Adipose tissue (tissue), 3 donors: ENCODE results near the gene KIRREL3. TPM values are rescaled to one million over a fixed set of nuclear protein-coding genes. Genes with fewer than 3 reads are reported as not detected.

Experiments used
- H3K27ac ChIP-seq: one replicate; pipeline ENCODE4 v1.5.1; 2013; ENCODE audit warnings: low read depth, low read length
- WGBS, 3 donors: extraction: QIAGEN DNeasy Blood & Tissue Kit; methylation state at CpG; one replicate each; pipeline ENCODE4 v1.1.7; 2013; 5-methylcytosine and 5-hydroxymethylcytosine counted together
- polyA plus RNA-seq, 3 donors: library from polyadenylated mRNA; stranded (reverse); fragments of 200-250 nt; gene quantifications; one replicate each; pipeline ENCODE4 v1.2.3, GENCODE V29; 2013
- donor health status: healthy with polysubstance abuse.
- donor health status: Bipolar disorder and iron deficiency.
- donor health status: healthy.

The KIRREL3 gene
- polyA plus RNA-seq, 3 donors = 0.04 to 0.34 (median 0.13) TPM

GRCh38 chr11:126896025-126896424 lies 104.5 kb downstream of the KIRREL3 start:
- no peak overlapping the region for H3K27ac ChIP-seq

GRCh38 chr11:126893796-126894195 lies 106.8 kb downstream of the KIRREL3 start:
- no peak overlapping the region for H3K27ac ChIP-seq
- 34 to 40% (median 40%) methylated on average over 5 of the region's 5 CpGs for WGBS, 3 donors

GRCh38 chr11:126892756-126893155 lies 107.8 kb downstream of the KIRREL3 start:
- 66 to 84% (median 82%) methylated on average over 9 of the region's 9 CpGs for WGBS, 3 donors
- H3K27ac ChIP-seq = no peak overlapping the region

DNA sequence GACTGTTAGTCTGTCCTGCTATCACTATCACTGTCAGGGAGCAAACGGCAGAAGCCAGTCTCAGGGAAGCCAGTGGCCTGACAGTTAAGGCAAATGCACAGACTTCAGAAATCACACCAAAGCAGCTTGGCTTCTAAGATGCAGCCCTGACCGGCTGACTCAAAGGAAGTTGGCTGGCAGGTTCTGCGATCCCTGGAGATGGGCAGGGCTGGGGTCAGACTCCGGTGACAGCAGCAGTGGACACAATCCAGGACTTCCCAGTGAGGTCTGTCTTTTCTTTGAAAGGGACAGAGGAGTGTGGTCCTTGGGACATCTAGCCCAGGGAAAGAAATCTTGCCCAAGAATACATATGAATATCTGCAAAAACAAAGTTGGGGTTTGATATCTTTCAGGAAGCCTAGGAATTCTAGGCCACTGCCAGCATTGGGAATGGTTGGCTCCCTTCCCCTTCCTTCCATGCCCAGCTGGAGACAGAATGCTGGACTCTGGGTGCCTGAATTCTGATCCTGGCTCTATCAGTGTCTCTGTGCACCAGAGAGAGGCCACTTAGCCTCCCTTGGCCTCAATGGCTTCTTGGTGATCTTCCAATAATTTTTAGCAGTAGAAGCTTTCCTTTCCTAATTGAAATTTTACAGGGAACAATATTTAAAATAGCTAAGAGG lies 108.9 kb downstream of the KIRREL3 start:
- WGBS, 3 donors = 41 to 56% (median 47%) methylated on average over 4 of the region's 4 CpGs
- H3K27ac ChIP-seq = no peak overlapping the region

DNA sequence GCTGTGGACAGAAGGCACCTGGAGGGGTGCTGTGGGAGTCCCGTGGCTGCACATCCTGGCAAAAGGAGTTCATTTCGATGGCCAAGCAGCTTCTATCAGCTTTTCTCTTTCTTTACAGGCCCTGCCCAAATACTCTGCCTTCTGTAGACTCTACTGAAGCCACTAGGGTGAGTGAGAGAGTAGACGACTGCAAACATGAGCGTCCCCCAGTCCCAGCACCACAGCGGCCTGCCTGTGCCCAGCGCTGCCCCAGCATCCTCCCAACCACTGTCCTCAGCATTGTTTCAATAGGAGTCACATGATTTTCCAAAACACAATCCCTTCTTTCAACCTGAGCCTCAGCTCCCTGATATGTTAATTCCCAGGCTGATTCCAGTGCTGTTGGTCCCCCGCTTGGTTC lies 110.0 kb downstream of the KIRREL3 start:
- WGBS, 3 donors = 45 to 88% (median 84%) methylated on average over 7 of the region's 7 CpGs
- H3K27ac ChIP-seq = no peak overlapping the region

- WGBS, 3 donors = 77 to 86% (median 80%) methylated on average over 7 of the region's 7 CpGs
- no peak overlapping the region for H3K27ac ChIP-seq
These were observed 112.4 kb downstream of the KIRREL3 start for GRCh38 chr11:126888115-126888712.

GRCh38 chr11:126886636-126887035 lies 113.9 kb downstream of the KIRREL3 start:
- WGBS, 3 donors = 60 to 78% (median 61%) methylated on average over 1 of the region's 1 CpG
- H3K27ac ChIP-seq = no peak overlapping the region

- WGBS, 3 donors = 75 to 88% (median 85%) methylated on average over 3 of the region's 3 CpGs
- H3K27ac ChIP-seq = no peak overlapping the region
These were observed 114.5 kb downstream of the KIRREL3 start for GRCh38 chr11:126886085-126886484.

DNA sequence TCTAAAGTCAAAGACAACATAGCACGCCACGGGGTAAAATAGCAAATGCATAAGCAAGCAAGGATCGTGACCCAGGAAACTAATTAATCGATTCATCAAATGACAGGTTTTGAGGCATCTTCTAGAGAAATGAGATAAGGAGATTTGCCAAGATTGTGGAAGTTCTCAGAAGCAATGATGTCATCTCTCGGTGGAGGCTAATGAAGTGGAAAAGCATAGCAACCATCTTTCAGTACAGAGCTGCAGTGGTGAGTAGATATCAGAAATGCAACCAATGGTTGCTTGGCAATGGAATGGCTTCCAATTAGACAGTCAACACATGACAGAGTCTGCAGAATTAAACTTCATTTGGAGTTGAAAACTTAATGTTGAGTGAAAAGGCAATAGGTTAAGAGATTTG lies 116.0 kb downstream of the KIRREL3 start:
- H3K27ac ChIP-seq = no peak overlapping the region
- WGBS, 3 donors = 62 to 79% (median 76%) methylated on average over 5 of the region's 5 CpGs

GRCh38 chr11:126884192-126884591 lies 116.4 kb downstream of the KIRREL3 start:
- no peak overlapping the region for H3K27ac ChIP-seq
- 62 to 80% (median 80%) methylated on average over 4 of the region's 4 CpGs for WGBS, 3 donors

GRCh38 chr11:126880872-126881271 lies 119.7 kb downstream of the KIRREL3 start:
- WGBS, 3 donors = 45 to 74% (median 66%) methylated on average over 5 of the region's 5 CpGs
- no peak overlapping the region for H3K27ac ChIP-seq

GRCh38 chr11:126879516-126879915 lies 121.1 kb downstream of the KIRREL3 start:
- no peak overlapping the region for H3K27ac ChIP-seq

DNA sequence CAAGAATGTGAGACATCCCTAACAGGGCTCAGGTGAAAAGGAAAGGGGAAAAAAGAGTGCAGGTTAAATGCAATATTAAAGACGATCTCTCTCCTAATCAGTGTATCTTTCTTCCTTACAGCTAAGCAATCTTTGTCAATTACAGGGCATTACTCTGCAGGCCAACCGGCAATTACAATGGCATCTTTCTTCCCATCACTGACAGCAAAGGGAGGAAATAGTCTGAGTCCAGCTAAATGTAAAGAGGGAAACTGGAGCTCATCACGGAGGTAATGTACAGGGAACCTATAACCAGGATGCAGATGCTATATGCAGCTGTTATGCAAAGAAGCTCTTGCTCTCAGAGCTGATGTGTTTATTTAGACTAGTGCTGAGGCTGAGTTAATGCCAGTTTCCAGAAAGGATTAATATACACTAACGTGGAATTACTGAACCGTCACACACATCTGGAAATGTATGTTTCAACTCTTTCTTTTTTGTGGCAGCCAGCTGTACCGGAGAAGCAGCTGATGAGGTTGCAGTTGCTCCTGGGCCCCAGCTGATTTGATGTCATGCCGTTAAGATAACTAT lies 121.6 kb downstream of the KIRREL3 start:
- no peak overlapping the region for H3K27ac ChIP-seq
- 65 to 70% (median 68%) methylated on average over 7 of the region's 7 CpGs for WGBS, 3 donors

DNA sequence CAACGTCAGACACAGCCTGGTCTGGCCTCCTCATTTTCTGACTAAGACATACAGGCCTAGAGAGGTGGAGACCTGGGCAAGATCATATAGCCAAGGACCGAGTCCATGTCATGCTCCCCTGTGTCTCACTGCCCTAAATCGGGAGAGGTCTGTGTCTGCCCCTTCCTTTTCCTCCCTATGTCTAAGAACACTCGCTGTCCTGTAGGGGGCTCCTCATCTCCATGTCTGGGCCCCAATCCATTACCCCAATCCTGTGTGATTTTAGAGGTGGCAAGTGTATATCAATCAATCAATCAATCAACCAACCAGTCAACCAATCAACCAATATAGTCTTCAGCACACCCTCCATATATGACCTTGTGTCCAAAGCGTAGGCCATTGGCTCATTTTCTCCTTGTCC lies 125.7 kb downstream of the KIRREL3 start:
- no peak overlapping the region for H3K27ac ChIP-seq
- 41 to 53% (median 51%) methylated on average over 5 of the region's 5 CpGs for WGBS, 3 donors

GRCh38 chr11:126874276-126874675 lies 126.3 kb downstream of the KIRREL3 start:
- no peak overlapping the region for H3K27ac ChIP-seq
- WGBS, 3 donors = 71 to 90% (median 87%) methylated on average over 3 of the region's 3 CpGs

DNA sequence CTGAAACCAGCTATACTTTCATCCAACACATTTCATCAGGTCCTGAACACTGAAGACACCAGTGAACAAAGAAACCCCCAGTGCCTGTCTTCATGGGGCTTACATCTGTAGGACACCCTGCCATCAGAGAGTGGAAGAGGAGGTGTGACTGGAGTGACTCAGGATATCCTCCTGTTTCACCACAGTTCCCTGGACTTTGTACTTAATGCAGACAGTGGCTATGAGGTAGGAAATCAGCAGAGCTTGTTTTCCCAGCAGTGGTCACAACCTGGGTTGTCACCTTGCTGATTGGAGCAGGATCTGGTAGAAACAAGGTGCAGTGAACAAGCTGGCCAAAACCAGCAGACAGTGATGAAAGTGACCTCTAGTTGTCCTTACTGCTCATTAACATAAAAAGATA lies 128.8 kb downstream of the KIRREL3 start:
- H3K27ac ChIP-seq = no peak overlapping the region

DNA sequence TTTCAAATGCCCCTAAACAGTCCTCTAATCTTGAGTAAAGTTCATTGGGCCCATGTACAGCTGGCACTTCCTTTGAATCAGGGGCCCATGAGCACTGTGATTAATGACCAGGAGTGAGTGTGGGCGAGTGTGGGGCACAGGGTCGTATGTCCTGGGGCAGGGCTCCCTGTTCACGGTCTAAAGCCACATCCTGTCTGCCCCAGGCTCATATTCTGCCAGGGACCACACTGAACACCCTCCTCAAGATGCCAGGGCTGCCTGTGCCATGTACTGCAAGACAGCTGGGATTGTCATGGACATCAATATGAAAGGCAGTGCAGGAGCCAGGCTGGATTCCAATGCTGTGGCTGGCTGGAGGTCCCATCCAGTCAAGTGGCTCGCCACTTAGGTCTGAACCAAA lies 130.5 kb downstream of the KIRREL3 start:
- 53 to 74% (median 68%) methylated on average over 4 of the region's 4 CpGs for WGBS, 3 donors
- H3K27ac ChIP-seq = no peak overlapping the region

DNA sequence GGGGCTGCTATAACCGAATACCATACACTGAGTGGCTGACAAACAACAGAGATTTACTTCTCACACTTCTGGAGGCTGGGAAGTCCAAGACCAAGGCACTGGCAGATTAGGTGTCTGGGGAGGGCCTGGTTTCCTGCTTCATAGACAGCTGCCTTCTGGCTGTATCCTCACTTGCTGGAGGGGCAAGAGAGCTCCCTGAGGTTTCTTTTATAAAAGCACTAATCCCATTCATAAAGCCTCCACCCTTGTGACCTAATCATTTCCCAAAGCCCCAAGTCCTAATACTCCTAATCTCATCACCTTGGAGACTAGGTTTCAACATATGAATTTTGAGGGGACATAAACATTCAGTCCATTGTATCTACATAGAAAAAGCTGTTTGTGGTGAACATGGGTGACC lies 131.8 kb downstream of the KIRREL3 start:
- WGBS, 3 donors = 69 to 87% (median 76%) methylated on average over 1 of the region's 1 CpG
- H3K27ac ChIP-seq = no peak overlapping the region

GRCh38 chr11:126864934-126865333 lies 135.6 kb downstream of the KIRREL3 start:
- H3K27ac ChIP-seq = no peak overlapping the region
- 76 to 91% (median 85%) methylated on average over 4 of the region's 4 CpGs for WGBS, 3 donors

DNA sequence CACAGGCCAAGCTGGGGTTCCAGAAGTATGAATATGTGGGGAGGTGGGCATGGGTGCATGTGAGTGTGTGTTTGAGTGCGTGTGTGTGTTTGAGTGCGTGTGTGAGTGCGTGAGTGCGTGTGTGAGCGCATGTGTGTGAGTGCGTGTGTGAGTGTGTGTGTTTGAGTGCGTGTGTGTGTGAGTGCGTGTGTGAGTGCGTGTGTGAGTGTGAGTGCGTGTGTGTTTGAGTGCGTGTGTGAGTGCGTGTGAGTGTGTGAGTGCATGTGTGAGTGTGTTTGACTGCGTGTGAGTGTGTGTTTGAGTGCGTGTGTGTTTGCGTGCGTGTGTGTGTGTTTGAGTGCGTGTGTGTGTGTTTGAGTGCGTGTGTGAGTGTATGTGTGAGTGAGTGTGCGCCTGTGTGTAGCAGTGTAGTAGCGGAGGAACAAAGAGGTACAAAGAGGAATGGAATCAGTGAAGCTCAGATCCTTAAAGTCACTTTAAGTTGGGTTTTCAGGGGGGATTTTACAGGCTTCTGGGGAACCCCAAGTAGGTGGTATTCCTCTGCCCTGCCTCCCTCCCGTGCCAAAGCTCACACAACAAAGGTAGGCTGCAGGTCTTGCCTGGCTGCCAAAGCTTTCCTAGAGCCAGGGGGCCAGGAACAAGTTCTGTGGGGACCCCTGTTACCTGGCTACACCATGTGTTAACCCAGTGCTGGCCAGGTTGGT lies 137.1 kb downstream of the KIRREL3 start:
- H3K27ac ChIP-seq = no peak overlapping the region
- WGBS, 3 donors = 75 to 86% (median 79%) methylated on average over 21 of the region's 21 CpGs
